Adipocyte (in vitro differentiated cells): ENCODE results near the gene ZNF324.
A peak's percentile ranks its signal among the peaks of the same experiment; 100 is the strongest.

Experiments
- DNase-seq: peaks from one replicate; pipeline ENCODE4 v3.0.0-alpha.2; 2015; ENCODE audit warnings: low read depth
- H3K27me3 ChIP-seq: replicated peaks from 2 replicates; pipeline ENCODE4 v1.7.0; 2013; ENCODE audit warnings: mild to moderate bottlenecking, low read length, moderate library complexity; ENCODE audit not compliant: control insufficient read depth, insufficient read depth
- H3K36me3 ChIP-seq: 2 replicates; pipeline ENCODE4 v1.7.0; 2013; ENCODE audit warnings: low read length, mild to moderate bottlenecking, moderate library complexity; ENCODE audit not compliant: control insufficient read depth, insufficient read depth, severe bottlenecking
- H3K4me1 ChIP-seq: 2 replicates; pipeline ENCODE4 v1.7.0; 2013; ENCODE audit warnings: mild to moderate bottlenecking, low read length, moderate library complexity; ENCODE audit not compliant: control insufficient read depth, insufficient read depth
- H3K4me3 ChIP-seq: 2 replicates; pipeline ENCODE4 v1.7.0; 2013; ENCODE audit warnings: mild to moderate bottlenecking, low read length, moderate library complexity
- H3K9ac ChIP-seq: 2 replicates; pipeline ENCODE4 v1.7.0; 2013; ENCODE audit warnings: mild to moderate bottlenecking, low read length, moderate library complexity
- H3K9me3 ChIP-seq: 2 replicates; pipeline ENCODE4 v1.7.0; 2013; ENCODE audit warnings: mild to moderate bottlenecking, low read length, moderate library complexity; ENCODE audit not compliant: control insufficient read depth

The ZNF324 gene

DNA sequence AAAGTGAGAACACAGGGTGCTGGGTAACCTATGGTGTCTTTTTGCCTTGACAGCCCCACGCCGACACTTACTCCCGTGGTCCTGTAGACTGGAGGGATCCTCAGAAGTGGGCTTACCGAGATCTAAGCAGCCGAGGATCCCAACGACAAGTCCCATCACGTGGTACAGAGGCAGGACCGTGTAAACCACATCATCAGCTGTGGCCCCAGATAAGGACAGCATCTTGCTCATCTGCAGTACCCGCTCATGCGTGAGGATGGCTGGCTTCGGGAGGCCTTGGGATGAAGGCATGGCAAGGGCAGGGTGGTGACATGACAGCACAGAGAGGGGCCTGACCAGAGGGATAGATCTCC is 42.8 kb downstream of the ZNF324 start:
- no peak overlapping the region for H3K9ac ChIP-seq

DNA sequence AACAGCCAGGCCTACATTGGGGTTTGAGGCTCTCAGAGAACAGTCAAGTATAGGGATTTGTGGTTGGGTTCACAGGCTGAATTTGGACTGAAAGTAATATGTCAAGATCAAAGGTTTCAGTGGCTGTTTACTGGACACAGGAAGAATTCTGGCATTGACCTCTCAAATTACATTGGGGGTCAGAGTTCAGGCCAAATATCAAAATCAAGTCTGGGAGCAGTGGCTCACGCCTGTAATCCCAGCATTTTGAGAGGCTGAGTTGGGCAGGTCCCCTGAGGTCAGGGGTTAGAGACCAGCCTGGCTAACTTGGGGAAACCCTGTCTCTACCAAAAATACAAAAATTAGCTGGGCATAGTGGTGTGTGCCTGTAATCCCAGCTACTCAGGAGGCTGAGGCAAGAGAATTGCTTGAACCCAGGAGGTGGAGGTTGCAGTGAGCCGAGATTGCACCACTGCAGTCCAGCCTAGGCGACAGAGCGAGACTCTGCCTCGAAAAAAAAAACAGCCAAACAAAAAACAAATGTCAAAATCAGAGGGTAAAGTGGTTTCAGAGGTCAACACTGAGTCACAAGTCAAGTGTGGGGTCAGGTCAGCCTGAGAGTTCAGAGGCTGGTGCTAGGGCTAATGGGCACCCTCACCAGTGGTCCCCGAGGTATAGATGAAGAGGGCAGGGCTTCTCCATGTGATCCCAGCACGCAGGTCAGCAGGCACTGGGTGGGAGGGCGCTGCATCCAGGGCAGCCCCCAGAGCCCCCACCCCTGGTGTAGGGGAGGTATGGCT is 43.4 kb downstream of the ZNF324 start:
- DNase-seq = no peak
- H3K4me3 ChIP-seq = no peak overlapping the region
- no peaks in the 10 kb centered on the region for H3K36me3 ChIP-seq
- H3K9me3 ChIP-seq = no peaks in the 10 kb centered on the region
- H3K27me3 ChIP-seq = no peaks in the 10 kb centered on the region
- H3K9ac ChIP-seq = no peak overlapping the region
- H3K4me1 ChIP-seq = peaks cover 10% of the 10 kb centered on the region

More for the DNA sequence above, 42.8 kb downstream of the ZNF324 start:
- Histone ChIP-seq H3K36me3 (no peaks in the 10 kb centered on the region), H3K9me3 (no peaks in the 10 kb centered on the region), H3K27me3 (no peaks in the 10 kb centered on the region), H3K4me3 (no peak overlapping the region), H3K4me1 (peaks cover 8% of the 10 kb centered on the region)
- DNase-seq = no peak

DNA sequence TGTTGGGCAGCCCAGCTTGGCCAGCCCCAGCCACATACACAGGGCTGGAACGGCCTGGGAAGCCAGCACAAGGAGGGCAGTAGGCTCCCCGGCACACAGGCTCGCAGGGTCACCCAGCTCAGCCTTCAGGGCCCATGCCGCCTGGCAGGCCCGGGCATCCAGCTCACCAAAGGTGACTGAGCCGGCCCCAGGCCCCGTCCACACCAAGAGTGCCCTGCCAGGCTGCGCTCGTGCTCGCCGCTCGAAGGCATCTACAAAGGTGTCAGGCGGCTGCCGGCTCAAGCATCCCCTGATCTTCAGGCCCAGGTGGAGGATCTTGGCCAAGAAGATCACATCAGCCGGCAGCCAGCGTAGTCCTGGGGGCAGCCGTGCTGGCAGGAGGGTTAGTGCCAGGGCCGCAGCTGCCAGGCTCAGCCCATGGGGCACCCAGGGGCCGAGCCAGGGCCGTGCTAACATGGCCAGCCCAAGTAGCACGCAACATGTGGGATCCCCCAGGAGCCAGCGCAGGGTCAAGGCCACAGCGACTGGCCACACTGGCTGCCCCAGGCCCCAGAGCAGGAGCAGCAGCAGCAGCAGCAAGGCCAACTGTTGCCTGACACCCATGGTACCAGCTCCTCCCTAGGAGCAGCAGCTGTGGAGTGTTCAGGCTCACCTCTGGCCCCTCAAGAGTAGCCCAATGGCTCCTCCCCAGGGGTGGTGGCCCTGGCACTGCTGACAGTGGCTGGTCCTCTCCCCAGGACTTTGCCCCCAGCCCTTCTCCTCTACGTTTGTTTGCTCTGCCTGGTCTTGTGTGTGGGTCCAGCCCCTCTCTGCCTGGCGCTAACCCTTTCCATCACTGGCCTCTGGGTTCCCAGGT is 44.7 kb downstream of the ZNF324 start, which contains the start of gene SLC27A5:
Gene SLC27A5, minus strand, starts transcription at position 640 of the 856 bp plus-strand sequence. Its CDS starts 37 bp downstream, at position 603.
- Histone ChIP-seq H3K4me1 (peaks cover 20% of the 10 kb centered on the region), H3K9ac (peak within 1 kb of the TSS; percentile 27), H3K9me3 (no peaks in the 10 kb centered on the region), H3K36me3 (peaks cover 1% of the 10 kb centered on the region), H3K4me3 (no peak within 1 kb of the TSS), H3K27me3 (no peaks in the 10 kb centered on the region)
- DNase-seq = no peak

DNA sequence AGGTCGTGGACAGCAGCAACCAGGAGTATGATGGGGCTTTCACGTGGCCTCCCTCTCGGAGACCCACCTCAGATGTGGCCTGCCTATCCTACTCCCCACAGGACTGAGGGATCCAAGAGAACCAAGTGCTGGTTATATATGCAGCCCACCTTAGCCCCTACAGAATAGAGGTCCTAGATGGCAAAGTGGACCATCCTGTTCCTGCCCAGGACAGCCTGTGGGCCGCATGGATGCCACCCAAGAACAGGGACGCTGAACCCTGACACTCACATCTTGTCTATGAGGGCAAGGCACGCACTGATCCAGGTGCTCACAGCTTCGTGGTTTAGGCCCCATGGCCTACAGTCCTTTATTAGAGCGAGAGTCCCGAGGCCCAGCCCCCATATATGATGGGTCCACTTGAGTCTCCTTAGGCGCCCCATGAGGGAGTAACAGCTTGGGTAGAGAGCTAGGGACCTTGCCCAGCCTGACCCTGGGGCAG is 46.4 kb downstream of the ZNF324 start:
- Histone ChIP-seq H3K27me3 (no peaks in the 10 kb centered on the region), H3K4me1 (peaks cover 24% of the 10 kb centered on the region), H3K36me3 (peaks cover 9% of the 10 kb centered on the region), H3K9me3 (no peaks in the 10 kb centered on the region), H3K9ac (peak overlapping the region; percentile 88), H3K4me3 (no peak overlapping the region)
- no peak for DNase-seq

DNA sequence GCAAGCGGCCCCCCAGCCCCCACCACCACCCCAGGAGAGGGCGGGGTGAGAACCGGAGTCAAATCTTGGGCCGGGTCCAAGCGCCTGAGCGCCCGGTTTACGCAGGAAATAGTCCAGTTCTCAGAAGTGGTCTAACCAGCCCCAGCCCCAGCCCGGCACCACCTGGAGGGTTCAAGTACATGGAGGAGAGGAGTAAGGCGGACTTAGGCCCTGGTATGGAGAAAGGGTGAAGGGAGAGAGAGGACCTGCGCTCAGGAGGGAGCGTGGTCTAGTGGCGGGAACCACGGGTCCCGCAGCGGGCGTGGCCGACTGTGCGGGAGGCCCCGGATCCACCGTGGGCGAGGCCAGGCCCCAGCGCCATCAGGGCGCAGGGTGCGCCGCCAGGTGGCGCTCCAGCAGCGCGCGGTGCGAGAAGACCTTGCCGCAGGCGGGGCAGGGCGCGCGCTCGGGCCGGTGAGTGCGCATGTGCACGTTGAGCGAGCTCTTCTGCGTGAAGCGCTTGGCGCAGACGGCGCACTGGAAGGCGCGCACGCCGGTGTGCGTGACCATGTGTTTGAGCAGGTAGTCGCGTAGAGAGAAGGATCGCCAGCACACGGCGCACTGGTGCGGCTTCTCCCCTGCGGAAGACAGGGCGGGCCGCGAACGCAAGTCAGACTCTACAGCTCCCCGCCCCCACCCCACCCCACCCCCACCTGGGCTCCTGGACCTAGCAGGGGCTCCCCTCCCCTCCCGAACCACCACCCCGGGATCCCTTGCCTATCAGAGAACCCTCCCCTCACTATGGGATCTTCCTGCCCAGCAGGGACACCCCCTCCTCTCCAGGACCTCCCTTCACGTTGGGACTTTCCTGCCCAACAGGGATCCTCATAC is 47.0 kb downstream of the ZNF324 start:
- H3K27me3 ChIP-seq = no peaks in the 10 kb centered on the region
- H3K9ac ChIP-seq = peak overlapping the region; percentile 88
- DNase-seq = peak; percentile 82
- peaks cover 9% of the 10 kb centered on the region for H3K36me3 ChIP-seq
- H3K9me3 ChIP-seq = no peaks in the 10 kb centered on the region
- H3K4me1 ChIP-seq = peaks cover 29% of the 10 kb centered on the region
- H3K4me3 ChIP-seq = peak overlapping the region; percentile 76

DNA sequence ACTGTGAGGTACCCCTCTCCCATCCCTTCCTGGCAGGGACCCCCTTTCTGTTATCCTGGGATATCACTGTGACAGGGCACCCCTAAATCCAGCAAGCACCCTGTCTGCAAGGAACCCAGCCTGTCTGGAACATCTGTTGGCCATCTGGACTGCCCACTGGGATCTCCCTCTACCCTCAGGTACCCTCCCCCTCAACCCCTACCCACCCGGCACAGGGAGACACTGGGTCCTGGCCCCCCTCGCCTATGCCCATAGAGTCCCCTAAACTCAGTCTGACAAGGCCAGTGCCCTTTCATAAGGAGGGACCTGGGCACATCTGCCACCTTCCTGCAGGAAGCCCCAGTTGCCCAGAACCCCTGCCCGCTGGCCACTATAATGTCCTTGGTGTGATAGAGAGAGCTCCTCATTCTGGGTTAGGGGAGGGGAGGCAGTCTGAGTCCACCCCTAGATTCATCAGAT is 47.7 kb downstream of the ZNF324 start:
- no peak for DNase-seq
- Histone ChIP-seq H3K27me3 (no peaks in the 10 kb centered on the region), H3K4me3 (peak overlapping the region; percentile 76), H3K9me3 (no peaks in the 10 kb centered on the region), H3K36me3 (peaks cover 9% of the 10 kb centered on the region), H3K4me1 (peaks cover 29% of the 10 kb centered on the region), H3K9ac (peak overlapping the region; percentile 88)

DNA sequence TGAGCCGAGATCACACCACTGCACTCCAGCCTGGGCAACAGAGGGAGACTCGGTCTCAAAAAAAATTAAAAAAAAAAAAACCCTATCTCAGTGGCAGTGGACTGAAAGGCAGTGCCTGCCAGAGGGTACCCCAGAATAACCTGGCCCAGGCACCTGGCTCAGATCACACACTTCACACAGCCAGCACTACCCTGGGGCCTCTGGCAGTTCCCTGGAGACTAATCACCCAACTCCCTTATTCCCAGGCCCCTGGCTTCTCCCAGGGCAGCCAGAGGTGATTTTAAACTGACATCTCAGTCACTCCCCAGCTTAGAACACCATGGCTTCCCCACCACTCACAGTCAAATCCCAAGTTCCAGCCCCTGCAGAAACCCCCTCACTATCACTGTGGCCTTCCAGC is 48.4 kb downstream of the ZNF324 start:
- no peak overlapping the region for H3K4me3 ChIP-seq
- H3K9ac ChIP-seq = peak overlapping the region; percentile 88
- H3K36me3 ChIP-seq = peaks cover 9% of the 10 kb centered on the region

DNA sequence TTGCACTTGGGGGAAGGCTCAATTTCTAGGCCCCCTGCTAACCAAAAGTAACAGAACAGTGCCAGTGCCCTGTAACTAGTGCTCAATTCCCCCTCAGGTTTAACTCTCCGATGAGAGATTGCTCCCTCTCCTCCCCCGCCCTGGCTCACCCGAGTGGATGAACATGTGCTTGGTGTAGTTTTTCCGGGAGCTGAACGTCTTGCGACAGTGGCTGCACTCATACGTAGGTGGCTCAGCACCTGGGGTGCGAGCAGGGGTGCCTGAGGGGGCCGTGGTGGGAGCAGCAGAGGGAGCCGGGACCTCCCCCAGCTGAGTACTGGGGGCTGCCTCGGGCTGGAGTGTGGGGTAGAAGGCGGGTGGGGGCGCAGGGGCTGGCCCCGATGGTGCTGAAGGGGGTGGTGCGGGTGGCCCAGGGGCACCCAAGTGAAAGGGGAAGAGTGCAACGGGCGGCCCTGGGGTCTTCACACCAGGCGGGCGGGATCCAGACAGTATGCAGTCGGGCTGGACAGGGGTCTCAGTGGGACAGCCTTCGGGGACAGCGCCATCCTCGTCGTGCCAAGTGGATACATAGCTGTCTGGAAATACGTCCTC is 49.5 kb downstream of the ZNF324 start:
- Histone ChIP-seq H3K9me3 (no peaks in the 10 kb centered on the region), H3K36me3 (peaks cover 9% of the 10 kb centered on the region), H3K4me1 (peaks cover 37% of the 10 kb centered on the region), H3K4me3 (no peak overlapping the region), H3K27me3 (no peaks in the 10 kb centered on the region), H3K9ac (peak overlapping the region; percentile 88)
- DNase-seq = no peak

More for the DNA sequence above, 48.4 kb downstream of the ZNF324 start:
- no peak for DNase-seq
- H3K27me3 ChIP-seq = no peaks in the 10 kb centered on the region
- H3K4me1 ChIP-seq = peaks cover 31% of the 10 kb centered on the region
- no peaks in the 10 kb centered on the region for H3K9me3 ChIP-seq

DNA sequence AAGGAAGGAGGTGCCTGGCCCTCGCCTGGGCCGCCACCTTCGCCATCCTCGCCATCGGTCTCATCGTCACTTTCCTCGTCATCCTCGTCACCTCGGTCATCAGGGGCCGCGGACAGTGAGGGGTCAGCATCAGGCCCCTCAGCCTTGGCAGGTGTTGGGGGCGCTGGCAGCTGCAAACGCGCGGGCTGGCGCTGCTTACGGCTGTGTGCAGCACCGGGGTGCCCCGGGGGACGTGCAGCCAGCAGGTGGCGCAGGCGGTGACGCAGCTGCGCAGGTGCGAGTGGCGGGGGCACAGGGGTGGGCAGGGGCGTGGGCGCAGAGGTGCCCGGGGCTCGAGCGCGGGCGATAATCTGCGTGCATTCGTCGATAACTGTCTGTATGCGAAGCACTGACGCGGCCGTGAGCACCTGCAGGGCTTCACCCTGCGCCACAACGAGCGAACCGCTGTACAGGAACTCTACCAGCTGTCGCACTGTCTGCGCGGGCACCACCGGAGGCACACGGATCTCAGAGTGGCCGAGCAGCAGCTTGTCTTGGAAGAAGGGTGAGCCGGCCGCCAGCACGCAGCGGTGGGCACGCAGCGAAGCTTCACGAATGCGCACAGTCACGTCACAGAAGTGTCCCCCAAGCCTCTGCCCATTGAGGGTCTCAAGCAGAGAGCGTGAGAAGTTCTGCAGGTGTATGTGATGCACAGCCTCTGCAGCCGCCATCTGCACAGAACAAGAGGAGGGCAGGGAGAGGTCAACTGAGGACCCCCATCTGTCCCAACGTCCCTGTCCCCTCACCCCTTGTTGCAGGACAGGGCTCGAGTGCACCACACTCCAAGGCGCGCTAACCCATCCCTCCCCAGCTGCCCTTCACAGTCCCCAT is 50.3 kb downstream of the ZNF324 start:
- Histone ChIP-seq H3K36me3 (peaks cover 9% of the 10 kb centered on the region), H3K9ac (no peak overlapping the region), H3K27me3 (no peaks in the 10 kb centered on the region), H3K9me3 (no peaks in the 10 kb centered on the region), H3K4me1 (peaks cover 38% of the 10 kb centered on the region), H3K4me3 (no peak overlapping the region)
- DNase-seq = no peak
